H9 (cell line): ENCODE data around the gene HBP1. TPM values are rescaled to one million over a fixed set of nuclear protein-coding genes. Genes with fewer than 3 reads are reported as not detected.

Experiments used
- DNase-seq: peaks from one replicate; pipeline ENCODE4 v3.0.0-alpha.2; 2017
- H2AFZ ChIP-seq: one replicate; pipeline ENCODE4 v1.6.1; 2013; ENCODE audit warnings: mild to moderate bottlenecking, low read length, control low read depth, moderate library complexity
- H2AK5ac ChIP-seq: 2 replicates; pipeline ENCODE4 v1.6.1; 2013; ENCODE audit warnings: low read length, control low read depth, mixed read lengths; ENCODE audit not compliant: insufficient read length
- H2BK120ac ChIP-seq: one replicate; pipeline ENCODE4 v1.6.1; 2013; ENCODE audit warnings: low read depth, mild to moderate bottlenecking, low read length, control low read depth, inconsistent platforms; ENCODE audit not compliant: poor library complexity, severe bottlenecking
- H2BK12ac ChIP-seq: 2 replicates; pipeline ENCODE4 v1.6.1; 2013; ENCODE audit warnings: low read length, control low read depth, mixed read lengths, low read depth; ENCODE audit not compliant: insufficient read length
- H2BK15ac ChIP-seq: 2 replicates; pipeline ENCODE4 v1.6.1; 2013; ENCODE audit warnings: low read depth, low read length, control low read depth
- H2BK20ac ChIP-seq: one replicate; pipeline ENCODE4 v1.6.1; 2013; ENCODE audit warnings: low read depth, mild to moderate bottlenecking, low read length, control low read depth, inconsistent platforms; ENCODE audit not compliant: poor library complexity, severe bottlenecking
- H2BK5ac ChIP-seq: 2 replicates; pipeline ENCODE4 v1.6.1; 2013; ENCODE audit warnings: low read length, control low read depth, mixed read lengths; ENCODE audit not compliant: insufficient read length
- H3K14ac ChIP-seq: 2 replicates; pipeline ENCODE4 v1.6.1; 2013; ENCODE audit warnings: low read length, control low read depth; ENCODE audit not compliant: insufficient read depth
- H3K18ac ChIP-seq: 2 replicates; pipeline ENCODE4 v1.6.1; 2013; ENCODE audit warnings: low read depth, mild to moderate bottlenecking, mixed read lengths, low read length, control low read depth; ENCODE audit not compliant: insufficient read length
- H3K23ac ChIP-seq: 2 replicates; pipeline ENCODE4 v1.6.1; 2013; ENCODE audit warnings: low read length, control low read depth, mixed read lengths, low read depth; ENCODE audit not compliant: insufficient read length
- H3K23me2 ChIP-seq: 2 replicates; pipeline ENCODE4 v1.6.1; 2013; ENCODE audit warnings: low read depth, mild to moderate bottlenecking, mixed read lengths, low read length, control low read depth; ENCODE audit not compliant: insufficient read length, poor library complexity, severe bottlenecking
- H3K27ac ChIP-seq: 2 replicates; pipeline ENCODE4 v1.5.1; 2013; ENCODE audit warnings: low read length, control low read depth, mixed read lengths, low read depth; ENCODE audit not compliant: insufficient read length
- H3K27me3 ChIP-seq: 2 replicates; pipeline ENCODE4 v1.6.1; 2013; ENCODE audit warnings: low read length, control low read depth, inconsistent platforms; ENCODE audit not compliant: insufficient read depth
- H3K4ac ChIP-seq: 2 replicates; pipeline ENCODE4 v1.6.1; 2013; ENCODE audit warnings: low read depth, mild to moderate bottlenecking, control low read depth, inconsistent platforms, low read length, moderate library complexity
- H3K4me1 ChIP-seq: 2 replicates; pipeline ENCODE4 v1.6.1; 2013; ENCODE audit warnings: low read length, control low read depth, inconsistent platforms; ENCODE audit not compliant: insufficient read depth
- H3K4me2 ChIP-seq: 2 replicates; pipeline ENCODE4 v1.6.1; 2013; ENCODE audit warnings: low read length, control low read depth, mixed read lengths; ENCODE audit not compliant: insufficient read length, insufficient read depth
- H3K56ac ChIP-seq: 2 replicates; pipeline ENCODE4 v1.6.1; 2013; ENCODE audit warnings: low read depth, mild to moderate bottlenecking, mixed read lengths, low read length, control low read depth; ENCODE audit not compliant: insufficient read length
- H3K79me1 ChIP-seq: 2 replicates; pipeline ENCODE4 v1.6.1; 2013; ENCODE audit warnings: low read depth, mild to moderate bottlenecking, moderate library complexity, low read length, control low read depth, inconsistent platforms; ENCODE audit not compliant: insufficient read depth, poor library complexity, severe bottlenecking
- H3K79me2 ChIP-seq: 2 replicates; pipeline ENCODE4 v1.6.1; 2013; ENCODE audit warnings: low read length, control low read depth, inconsistent platforms; ENCODE audit not compliant: insufficient read depth
- H3K9ac ChIP-seq: 2 replicates; pipeline ENCODE4 v1.6.1; 2013; ENCODE audit warnings: low read length, control low read depth, mixed read lengths; ENCODE audit not compliant: insufficient read length; ENCODE audit errors: extremely low read depth
- H3K9me3 ChIP-seq: one replicate; pipeline ENCODE4 v1.6.1; 2013; ENCODE audit warnings: low read depth, low read length, inconsistent platforms; ENCODE audit not compliant: control insufficient read depth
- H3T11ph ChIP-seq: one replicate; pipeline ENCODE4 v1.6.1; 2013; ENCODE audit warnings: mild to moderate bottlenecking, low read length, control low read depth, inconsistent platforms
- H4K20me1 ChIP-seq: one replicate; pipeline ENCODE4 v1.6.1; 2013; ENCODE audit not compliant: control insufficient read depth, insufficient read length, insufficient read depth
- H4K5ac ChIP-seq: 2 replicates; pipeline ENCODE4 v1.6.1; 2013; ENCODE audit warnings: low read depth, mild to moderate bottlenecking, mixed read lengths, low read length, control low read depth; ENCODE audit not compliant: insufficient read length
- H4K8ac ChIP-seq: replicated peaks from 2 replicates; pipeline ENCODE4 v1.6.1; 2013; ENCODE audit warnings: low read length, control low read depth, mixed read lengths, low read depth; ENCODE audit not compliant: insufficient read length
- H4K91ac ChIP-seq: 2 replicates; pipeline ENCODE4 v1.6.1; 2013; ENCODE audit warnings: low read depth, mild to moderate bottlenecking, moderate library complexity, mixed read lengths, low read length, control low read depth; ENCODE audit not compliant: insufficient read length
- H3K27ac Mint-ChIP-seq, 3 experiments: 2 replicates in 2 of 3; 3 replicates in 1 of 3; pipeline ENCODE4 v1.8.0; 2020 to 2021; ENCODE audit warnings: mixed read lengths in 3 of 3, mild to moderate bottlenecking in 1 of 3, moderate library complexity in 1 of 3
- H3K27me3 Mint-ChIP-seq: 2 replicates; pipeline ENCODE4 v1.8.0; 2021; ENCODE audit warnings: low read depth, mild to moderate bottlenecking, moderate library complexity, mixed read lengths
- H3K36me3 Mint-ChIP-seq, 3 experiments: 2 replicates in 2 of 3; 3 replicates in 1 of 3; pipeline ENCODE4 v1.8.0; 2020 to 2021; ENCODE audit warnings: low read depth in 3 of 3, mixed read lengths in 3 of 3; ENCODE audit not compliant: insufficient read depth in 1 of 3
- H3K4me1 Mint-ChIP-seq, 2 experiments: 2 replicates each; pipeline ENCODE4 v1.8.0; 2020; ENCODE audit warnings: mixed read lengths in 2 of 2
- H3K4me3 Mint-ChIP-seq, 2 experiments: 2 replicates in 1 of 2; 3 replicates in 1 of 2; pipeline ENCODE4 v1.8.0; 2020 to 2021; ENCODE audit warnings: mild to moderate bottlenecking in 2 of 2, mixed read lengths in 2 of 2, moderate library complexity in 1 of 2
- H3K9me3 Mint-ChIP-seq, 2 experiments: 2 replicates in 1 of 2; 3 replicates in 1 of 2; pipeline ENCODE4 v1.8.0; 2020; ENCODE audit warnings: mild to moderate bottlenecking in 2 of 2, mixed read lengths in 2 of 2, moderate library complexity in 1 of 2
- CTCF ChIP-seq: fragments of 200-600 bp; sonication (generic); conservative IDR thresholded peaks from 3 replicates; pipeline ENCODE4 v1.8.0; 2021; ENCODE audit warnings: antibody characterized with exemption, mild to moderate bottlenecking
- WGBS: extraction: QIAGEN DNeasy Blood & Tissue Kit; methylation state at CpG from one replicate; pipeline ENCODE4 v1.1.7; 2013; ENCODE audit warnings: missing lambda C conversion rate, low lambda C conversion rate, mixed read lengths; ENCODE audit not compliant: insufficient read length; ENCODE audit errors: extremely low coverage; 5-methylcytosine and 5-hydroxymethylcytosine counted together
- total RNA-seq: library from RNA; stranded (reverse); gene quantifications from 2 replicates; pipeline ENCODE4 v1.2.1, GENCODE V29; 2021

Gene HBP1
- total RNA-seq, 1 experiment from 2014 or later: 27.6 TPM

- Histone ChIP-seq H2BK12ac (no peak overlapping the region), H3K23ac (no peak overlapping the region)
These were observed 19.0 kb downstream of the HBP1 start for GRCh38 chr7:107187774-107188173.

More at GRCh38 chr7:107187774-107188173, 19.0 kb downstream of the HBP1 start:
- Mint-ChIP-seq H3K36me3 (peaks cover 11 to 66% (median 60%) of the 10 kb centered on the region in 3 experiments; a peak in 6 of 7 replicates), H3K9me3 (no peaks in the 10 kb centered on the region), H3K27me3 (no peaks in the 10 kb centered on the region), H3K4me3 (no peak overlapping the region), H3K4me1 (no peaks in the 10 kb centered on the region), H3K27ac (no peak overlapping the region)
- Histone ChIP-seq H3K27me3 (no peaks in the 10 kb centered on the region), H3K9me3 (no peaks in the 10 kb centered on the region), H3K79me2 (no peaks in the 10 kb centered on the region), H3K23me2 (no peaks in the 10 kb centered on the region), H3K4ac (no peak overlapping the region), H3K9ac (no peak overlapping the region), H2BK5ac (no peak overlapping the region), H4K5ac (no peak overlapping the region), H4K20me1 (no peaks in the 10 kb centered on the region), H4K8ac (no peak overlapping the region), H3T11ph (no peak overlapping the region), H3K79me1 (no peaks in the 10 kb centered on the region), H2AFZ (no peak overlapping the region), H2BK20ac (no peak overlapping the region), H3K4me2 (no peak overlapping the region), H3K14ac (no peak overlapping the region), H3K18ac (no peak overlapping the region), H3K27ac (no peak overlapping the region), H3K56ac (no peak overlapping the region), H4K91ac (no peak overlapping the region), H3K4me1 (no peaks in the 10 kb centered on the region), H2BK15ac (no peak overlapping the region), H2AK5ac (no peak overlapping the region), H2BK120ac (no peak overlapping the region)
- DNase-seq: no peak
- no CpG with 5 or more reads among the region's 2 CpGs for WGBS
- TF ChIP-seq CTCF: no peak
